OCI-LY1 (cell line): ENCODE measurements around the gene TSEN15.

Experiments used
- H2AFZ ChIP-seq: fragments of 200-600 bp; sonication (generic), shearing (Covaris generic); 2 replicates; pipeline ENCODE4 v1.6.0; 2014; ENCODE audit warnings: antibody characterized with exemption, mild to moderate bottlenecking, low read length
- H3F3A ChIP-seq: fragments of 200-600 bp; sonication (generic), shearing (Covaris generic); 2 replicates; pipeline ENCODE4 v1.6.0; 2014; ENCODE audit warnings: mild to moderate bottlenecking, antibody characterized with exemption, low read length, moderate library complexity; ENCODE audit not compliant: insufficient read depth
- H3K27ac ChIP-seq: fragments of 200-600 bp; sonication (generic); 2 replicates; pipeline ENCODE4 v1.5.1; 2014; ENCODE audit warnings: low read length, mixed run types, mild to moderate bottlenecking, low read depth; ENCODE audit not compliant: poor library complexity, severe bottlenecking
- H3K27me3 ChIP-seq: fragments of 200-600 bp; sonication (generic); 2 replicates; pipeline ENCODE4 v1.6.0; 2014; ENCODE audit warnings: antibody characterized with exemption, mild to moderate bottlenecking, low read length, moderate library complexity; ENCODE audit not compliant: insufficient read depth
- H3K36me3 ChIP-seq: fragments of 200-600 bp; sonication (generic); 2 replicates; pipeline ENCODE4 v1.6.1; 2014; ENCODE audit warnings: mild to moderate bottlenecking, antibody characterized with exemption, low read length, moderate library complexity, mixed read lengths; ENCODE audit not compliant: insufficient read depth
- H3K4me1 ChIP-seq: fragments of 200-600 bp; sonication (generic); 2 replicates; pipeline ENCODE4 v1.5.1; 2014; ENCODE audit warnings: mild to moderate bottlenecking, low read length, moderate library complexity; ENCODE audit not compliant: insufficient read depth, severe bottlenecking
- H3K4me2 ChIP-seq: fragments of 200-600 bp; sonication (generic), shearing (Covaris generic); 2 replicates; pipeline ENCODE4 v1.6.1; 2014; ENCODE audit warnings: low read length
- H3K4me3 ChIP-seq: fragments of 200-600 bp; sonication (generic); 2 replicates; pipeline ENCODE4 v1.5.1; 2014; ENCODE audit warnings: low read length, low read depth, mild to moderate bottlenecking, mixed read lengths; ENCODE audit not compliant: poor library complexity, severe bottlenecking
- H3K79me2 ChIP-seq: fragments of 200-600 bp; shearing (Covaris generic); 2 replicates; pipeline ENCODE4 v1.6.1; 2016; ENCODE audit warnings: mixed run types, low read length, mixed read lengths; ENCODE audit not compliant: insufficient read depth
- H3K9ac ChIP-seq: fragments of 200-600 bp; sonication (generic), shearing (Covaris generic); 2 replicates; pipeline ENCODE4 v1.6.1; 2014; ENCODE audit warnings: mild to moderate bottlenecking, low read length, mixed read lengths
- H3K9me2 ChIP-seq: fragments of 200-600 bp; sonication (generic), shearing (Covaris generic); 2 replicates; pipeline ENCODE4 v1.6.1; 2014; ENCODE audit warnings: low read depth, mild to moderate bottlenecking, low read length, mixed read lengths
- H3K9me3 ChIP-seq: fragments of 200-600 bp; shearing (Covaris generic); 2 replicates; pipeline ENCODE4 v1.6.1; 2014; ENCODE audit warnings: low read length, mixed read lengths
- H4K20me1 ChIP-seq: fragments of 200-600 bp; sonication (generic), shearing (Covaris generic); 2 replicates; pipeline ENCODE4 v1.6.0; 2016; ENCODE audit warnings: mild to moderate bottlenecking, low read length; ENCODE audit not compliant: insufficient read depth
- CTCF ChIP-seq: fragments of 200-600 bp; sonication (generic), shearing (Covaris generic); IDR thresholded peaks from 2 replicates; pipeline ENCODE4 v1.5.1; 2017; ENCODE audit warnings: mild to moderate bottlenecking, antibody characterized with exemption, low read length, moderate library complexity, mixed read lengths
- EZH2 ChIP-seq: fragments of 200-600 bp; sonication (generic), shearing (Covaris generic); IDR thresholded peaks from 2 replicates; pipeline ENCODE4 v1.8.0; 2017; ENCODE audit warnings: borderline replicate concordance, mixed run types, mild to moderate bottlenecking, antibody characterized with exemption, low read length, moderate library complexity, mixed read lengths

TSEN15 gene

GRCh38 chr1:184078564-184079249 lies 27.2 kb downstream of the TSEN15 start:
- Histone ChIP-seq H2AFZ (no peak overlapping the region), H3K27ac (no peak overlapping the region), H3K79me2 (no peaks in the 10 kb centered on the region), H4K20me1 (no peaks in the 10 kb centered on the region), H3K9ac (no peak overlapping the region), H3K9me3 (no peaks in the 10 kb centered on the region), H3K36me3 (no peaks in the 10 kb centered on the region), H3K4me3 (no peak overlapping the region), H3K27me3 (no peaks in the 10 kb centered on the region), H3K9me2 (no peaks in the 10 kb centered on the region), H3F3A (no peaks in the 10 kb centered on the region), H3K4me1 (no peaks in the 10 kb centered on the region), H3K4me2 (no peak overlapping the region)
- no peak for TF ChIP-seq EZH2
- TF ChIP-seq CTCF = no peak

- Histone ChIP-seq H3K27me3 (no peaks in the 10 kb centered on the region), H3K4me1 (no peaks in the 10 kb centered on the region), H2AFZ (no peak overlapping the region), H3K9ac (no peak overlapping the region), H3K4me2 (no peak overlapping the region), H3F3A (no peaks in the 10 kb centered on the region), H4K20me1 (no peaks in the 10 kb centered on the region), H3K27ac (no peak overlapping the region), H3K9me2 (no peaks in the 10 kb centered on the region), H3K9me3 (no peaks in the 10 kb centered on the region), H3K79me2 (no peaks in the 10 kb centered on the region), H3K36me3 (no peaks in the 10 kb centered on the region), H3K4me3 (no peak overlapping the region)
- TF ChIP-seq EZH2 = no peak
- no peak for TF ChIP-seq CTCF
Measured at GRCh38 chr1:184080309-184080708, 28.8 kb downstream of the TSEN15 start.

- Histone ChIP-seq H3K27ac (no peak overlapping the region), H4K20me1 (no peaks in the 10 kb centered on the region), H3F3A (no peaks in the 10 kb centered on the region), H3K4me1 (no peaks in the 10 kb centered on the region), H3K9me3 (no peaks in the 10 kb centered on the region), H3K36me3 (no peaks in the 10 kb centered on the region), H3K27me3 (no peaks in the 10 kb centered on the region), H2AFZ (no peak overlapping the region), H3K4me2 (no peak overlapping the region), H3K9ac (no peak overlapping the region), H3K79me2 (no peaks in the 10 kb centered on the region), H3K4me3 (no peak overlapping the region), H3K9me2 (no peaks in the 10 kb centered on the region)
- TF ChIP-seq EZH2 = no peak
Measured at GRCh38 chr1:184082541-184083415, 31.2 kb downstream of the TSEN15 start.
